NCI-H345 (cell line): ENCODE measurements around the gene TIAM2.
"Not testable (repeated sequence)": the region's sequence is repeated elsewhere in the genome, so short reads cannot be mapped to it uniquely, and the experiment has no call there.

Source experiments
- DNase-seq: peaks from one replicate; lab custom pipeline; 2025; lab: John Stamatoyannopoulos, UW

TIAM2 gene

GRCh38 chr6:155100087-155100486 lies 105.0 kb downstream of the TIAM2 start:
- peak; percentile 56 for DNase-seq

DNA sequence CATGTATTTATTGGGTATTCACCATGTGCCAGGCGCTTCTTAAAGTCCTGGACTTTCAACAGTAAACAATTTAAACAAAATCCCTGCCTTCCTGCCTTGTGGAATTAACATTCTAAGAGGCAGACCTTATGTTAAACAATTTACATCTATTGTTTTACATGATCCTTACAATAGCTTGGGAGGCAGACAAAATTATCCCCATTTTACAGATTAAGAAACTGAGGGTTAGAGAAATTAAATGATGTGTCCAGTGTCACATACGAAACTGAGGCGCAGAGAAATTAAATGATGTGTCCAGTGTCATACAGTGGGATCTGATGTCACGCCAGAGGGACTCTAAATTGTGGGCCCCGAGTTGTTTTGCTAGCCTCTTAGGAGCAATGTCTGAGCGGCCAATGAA lies 105.5 kb downstream of the TIAM2 start:
- no peak for DNase-seq

DNA sequence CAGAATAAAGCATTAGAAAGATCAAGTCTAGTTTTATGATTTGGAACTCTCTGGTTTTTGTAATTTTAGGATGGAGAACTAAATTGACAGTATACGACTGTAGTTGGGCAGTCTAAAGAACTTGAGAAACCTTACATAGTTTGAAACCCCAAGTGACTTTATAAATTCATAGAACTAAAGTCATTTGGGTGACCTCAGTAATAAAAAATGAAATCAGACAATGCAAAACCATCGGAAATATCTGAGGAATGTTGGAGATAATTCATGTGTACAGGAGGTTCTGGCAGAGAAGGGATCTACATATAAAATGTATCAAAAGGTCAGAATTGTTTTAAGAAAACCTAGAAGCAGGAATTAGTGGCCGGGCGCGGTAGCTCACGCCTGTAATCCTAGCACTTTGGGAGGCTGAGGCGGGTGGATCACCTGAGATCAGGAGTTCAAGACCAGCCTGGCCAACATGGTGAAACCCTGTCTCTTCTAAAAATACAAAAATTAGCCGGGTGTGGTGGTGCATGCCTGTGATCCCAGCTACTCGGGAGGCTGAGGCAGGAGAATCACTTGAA lies 108.0 kb downstream of the TIAM2 start:
- not testable (repeated sequence) for DNase-seq

- DNase-seq = no peak
Measured at GRCh38 chr6:155103816-155104366, 108.8 kb downstream of the TIAM2 start.

DNA sequence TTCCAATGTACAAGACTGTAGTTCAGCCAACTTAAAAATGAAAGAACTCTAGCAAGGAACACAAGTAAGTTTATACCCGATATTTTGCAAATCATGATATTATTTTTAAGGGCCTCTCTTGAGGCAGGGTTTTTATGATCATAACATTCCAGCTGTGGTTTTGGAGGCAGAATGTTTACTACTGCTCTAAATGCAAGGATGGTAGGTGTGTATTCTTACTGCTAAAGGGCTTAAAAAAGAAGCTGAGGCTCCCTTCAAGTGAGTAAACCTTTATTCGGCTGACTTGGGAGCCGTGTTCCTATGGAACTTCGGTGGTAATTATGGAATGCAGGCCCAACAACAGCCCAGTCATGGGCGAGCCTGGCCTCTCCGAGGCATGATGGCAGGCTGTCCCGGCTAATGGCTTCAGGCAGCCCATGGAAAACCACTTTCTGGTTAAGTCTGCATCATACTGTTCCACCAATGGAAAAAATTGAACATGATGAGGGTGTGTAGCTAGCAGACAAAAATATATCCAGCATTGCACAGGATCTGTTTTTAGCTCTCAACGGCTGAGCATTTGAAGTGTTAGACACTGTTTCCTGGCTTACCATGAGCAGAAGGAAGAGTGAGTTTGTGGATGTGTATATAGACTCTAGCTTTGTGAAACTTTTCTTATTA lies 111.5 kb downstream of the TIAM2 start:
- DNase-seq = no peak

GRCh38 chr6:155107432-155108069 lies 112.4 kb downstream of the TIAM2 start:
- DNase-seq = no peak

DNA sequence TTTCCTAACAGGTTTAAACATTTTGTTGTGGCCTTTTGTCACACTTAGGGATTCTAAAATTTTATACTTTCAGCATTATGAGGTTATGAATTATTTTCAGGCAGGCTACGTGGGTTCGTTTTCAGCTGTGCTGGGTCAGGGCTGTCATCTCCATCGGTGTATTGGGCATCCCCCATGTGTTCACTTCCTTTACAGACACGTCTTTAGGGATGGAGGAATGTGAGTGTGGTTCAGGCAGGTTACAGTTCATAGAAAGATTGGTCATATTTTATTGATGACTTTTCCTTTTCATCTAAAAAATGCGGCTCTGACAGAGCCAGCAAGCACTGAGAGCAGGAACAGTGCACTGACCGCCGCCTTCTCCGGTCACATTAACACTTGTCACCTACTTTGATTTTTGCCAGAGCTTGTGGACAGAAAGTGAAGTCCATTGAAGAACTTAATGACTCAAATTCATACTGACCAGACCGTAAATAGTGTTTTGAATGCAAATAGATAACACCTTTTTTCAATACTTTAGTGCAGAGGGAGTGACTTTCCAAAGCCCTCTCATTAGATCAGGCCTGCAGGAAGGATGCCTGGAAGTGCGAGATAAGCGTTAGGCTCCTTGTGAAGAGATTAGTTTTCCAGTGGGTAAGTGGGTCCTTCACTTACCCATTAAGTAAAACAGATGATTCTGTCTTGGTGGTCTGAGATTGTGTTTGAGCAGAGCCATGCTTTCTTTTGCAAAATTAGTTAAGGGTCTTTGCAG lies 113.1 kb downstream of the TIAM2 start:
- no peak for DNase-seq

- no peak for DNase-seq
Measured at GRCh38 chr6:155110721-155111120, 115.6 kb downstream of the TIAM2 start.

GRCh38 chr6:155112757-155113156 lies 117.6 kb downstream of the TIAM2 start:
- no peak for DNase-seq

DNA sequence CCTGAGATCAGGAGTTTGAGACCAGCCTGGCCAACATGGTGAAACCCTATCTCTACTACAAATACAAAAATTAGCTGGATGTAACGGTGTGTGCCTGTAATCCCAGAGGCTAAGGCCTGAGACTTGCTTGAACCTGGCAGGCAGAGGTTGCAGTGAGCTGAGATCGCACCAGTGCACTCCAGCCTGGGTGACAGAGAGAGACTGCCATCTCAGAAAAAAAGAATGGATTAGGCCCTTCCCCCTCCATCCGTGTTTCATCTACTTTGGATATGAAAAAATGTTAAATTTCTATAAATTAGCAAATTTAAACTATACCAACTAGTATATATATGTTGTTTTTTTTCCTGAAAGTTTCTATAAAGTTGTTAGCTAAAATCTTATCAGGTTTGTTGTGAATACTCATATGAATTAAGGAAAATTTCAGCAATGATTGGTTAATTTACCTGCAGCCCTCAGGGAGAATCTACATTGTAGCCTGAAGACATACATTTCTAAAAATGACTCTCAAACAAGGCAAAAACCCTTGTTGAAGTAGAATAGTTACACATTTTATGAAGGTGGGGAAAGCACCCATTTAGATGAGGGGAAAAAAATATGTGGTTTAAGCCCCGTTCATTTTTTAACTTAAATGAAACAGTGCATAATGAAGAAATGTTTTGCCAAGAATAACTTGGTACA lies 120.9 kb downstream of the TIAM2 start:
- DNase-seq = no peak

GRCh38 chr6:155116571-155116910 lies 121.4 kb downstream of the TIAM2 start:
- DNase-seq = no peak

DNA sequence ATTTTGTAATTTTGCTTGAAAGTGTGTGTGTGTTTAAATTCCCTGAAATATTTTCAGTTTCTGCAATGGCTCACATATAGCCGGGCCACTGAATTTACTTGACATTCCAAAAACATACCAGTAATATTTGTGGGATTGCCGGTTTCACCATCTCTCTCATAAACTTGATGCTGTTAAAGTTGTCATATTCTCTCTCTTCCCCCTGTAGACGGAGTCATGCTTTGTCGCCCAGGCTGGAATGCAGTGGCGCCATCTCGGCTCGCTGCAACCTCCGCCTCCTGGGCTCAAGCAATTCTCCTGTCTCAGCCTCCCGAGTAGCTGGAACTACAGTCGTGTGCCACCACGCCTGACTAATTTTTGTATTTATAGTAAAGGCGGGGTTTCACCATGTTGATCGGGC lies 122.1 kb downstream of the TIAM2 start:
- no peak for DNase-seq

DNA sequence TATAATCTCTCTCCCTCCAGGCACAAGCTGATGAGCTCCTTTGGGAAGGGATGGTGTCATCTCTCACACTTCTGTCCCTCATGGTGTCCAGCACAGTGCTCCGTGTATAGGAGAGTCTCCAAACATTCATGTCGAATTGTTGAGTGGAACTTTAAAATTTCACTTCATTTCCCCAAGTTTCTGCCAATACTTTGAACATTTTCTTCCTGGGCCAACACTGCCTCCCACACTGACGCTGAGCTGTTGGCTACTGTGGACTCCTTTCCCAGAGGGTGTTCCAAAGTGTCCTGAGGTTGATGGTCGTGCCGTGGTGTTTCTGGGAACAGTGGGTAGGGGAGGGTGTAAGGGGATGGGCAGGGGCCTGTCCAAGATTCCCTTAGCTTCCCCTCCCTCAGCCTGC lies 122.7 kb downstream of the TIAM2 start:
- no peak for DNase-seq

DNA sequence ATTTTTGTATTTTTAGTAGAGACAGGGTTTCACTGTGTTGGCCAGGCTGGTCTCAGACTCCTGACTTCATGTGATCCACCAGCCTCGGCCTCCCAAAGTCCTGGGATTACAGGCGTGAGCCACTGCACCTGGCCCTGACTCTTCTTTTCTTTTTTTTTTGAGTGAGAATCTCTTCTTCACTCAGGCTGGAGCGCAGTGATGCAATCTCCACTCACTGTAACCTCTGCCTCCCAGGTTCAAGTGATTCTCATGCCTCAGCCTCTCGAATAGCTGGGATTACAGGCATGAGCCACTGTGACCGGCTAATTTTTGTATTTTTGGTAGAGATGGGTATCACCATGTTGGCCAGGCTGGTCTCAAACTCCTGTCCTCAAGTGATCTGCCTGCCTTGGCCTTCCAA lies 124.1 kb downstream of the TIAM2 start:
- DNase-seq = not testable (repeated sequence)

DNA sequence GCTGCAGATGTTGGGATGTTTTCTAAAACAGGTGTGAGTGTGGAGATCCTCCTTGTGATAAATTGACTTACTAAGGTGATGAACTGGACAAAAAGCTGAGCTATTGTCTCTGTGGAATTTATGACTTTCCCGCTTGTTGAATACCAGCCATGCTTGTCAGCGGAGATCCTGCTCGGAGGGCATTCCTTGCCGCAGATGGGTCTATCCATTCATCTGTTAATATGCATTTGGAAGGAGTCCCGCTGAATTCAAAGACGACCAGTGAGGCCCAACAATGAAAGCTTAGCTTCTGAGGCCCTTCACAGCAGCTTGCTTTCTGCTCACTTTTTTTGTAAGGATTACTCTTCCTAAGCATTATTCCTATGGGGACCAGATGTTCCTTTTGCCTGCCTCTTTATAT lies 124.9 kb downstream of the TIAM2 start:
- no peak for DNase-seq

DNA sequence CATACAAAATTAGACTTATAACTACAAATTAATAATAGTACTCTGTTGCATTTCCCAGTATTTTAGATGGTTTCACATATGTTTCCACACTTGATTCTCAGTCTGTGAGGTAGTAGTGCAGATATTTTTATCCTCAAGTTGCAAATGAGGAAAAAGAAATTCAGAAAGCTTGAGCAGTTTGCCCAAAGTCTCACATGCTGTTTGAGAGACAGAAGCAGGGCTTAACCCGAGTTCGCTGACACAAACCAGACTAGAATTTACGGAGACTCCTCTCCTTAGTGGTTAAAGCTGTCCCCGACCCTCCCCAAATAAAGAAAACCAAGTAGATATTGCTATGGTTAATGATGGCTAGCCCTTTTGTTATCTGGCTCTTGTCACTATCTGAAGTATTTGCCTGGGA lies 126.2 kb downstream of the TIAM2 start:
- DNase-seq = no peak

DNA sequence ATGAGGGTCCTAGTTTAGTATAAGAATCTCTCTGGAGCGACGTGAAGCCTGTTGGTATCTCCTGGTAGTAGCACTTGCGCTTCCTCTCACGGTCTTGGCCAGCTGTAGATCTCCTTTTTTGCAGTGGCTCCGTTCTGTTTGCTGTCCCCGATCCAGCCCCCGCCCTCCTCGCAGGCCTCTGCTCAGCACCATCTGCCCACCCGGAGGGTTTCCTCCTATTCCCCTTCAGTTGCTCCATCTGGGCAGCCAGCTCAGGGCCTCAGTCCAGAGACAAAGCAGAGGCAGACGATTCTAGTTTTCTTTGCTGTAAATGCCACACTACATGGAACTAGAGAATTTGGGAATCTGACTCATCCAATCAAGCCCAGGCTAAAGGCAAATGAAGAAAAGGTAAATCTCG lies 126.6 kb downstream of the TIAM2 start:
- DNase-seq = no peak

- DNase-seq = no peak
Measured at GRCh38 chr6:155122199-155122950, 127.3 kb downstream of the TIAM2 start.

DNA sequence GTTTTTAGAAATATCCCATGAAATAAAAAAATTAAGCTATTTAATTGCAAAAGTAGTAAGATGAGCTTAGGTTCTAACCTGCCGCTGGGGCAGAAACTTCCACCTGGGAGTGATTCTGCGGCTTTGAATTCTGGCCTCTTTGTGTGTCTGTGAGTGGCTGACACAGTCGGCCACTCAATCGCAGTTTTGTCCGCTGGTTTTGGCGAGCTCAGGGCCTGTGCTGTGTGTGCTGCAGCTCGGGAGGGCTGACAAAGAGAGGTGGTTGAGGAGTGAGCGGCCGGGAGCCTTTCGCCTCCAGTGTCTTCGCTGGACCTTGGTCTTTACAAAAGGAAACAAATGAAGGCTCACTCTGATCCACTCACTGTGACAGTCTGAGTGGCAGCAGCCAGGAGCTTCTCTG lies 128.4 kb downstream of the TIAM2 start:
- DNase-seq = no peak

DNA sequence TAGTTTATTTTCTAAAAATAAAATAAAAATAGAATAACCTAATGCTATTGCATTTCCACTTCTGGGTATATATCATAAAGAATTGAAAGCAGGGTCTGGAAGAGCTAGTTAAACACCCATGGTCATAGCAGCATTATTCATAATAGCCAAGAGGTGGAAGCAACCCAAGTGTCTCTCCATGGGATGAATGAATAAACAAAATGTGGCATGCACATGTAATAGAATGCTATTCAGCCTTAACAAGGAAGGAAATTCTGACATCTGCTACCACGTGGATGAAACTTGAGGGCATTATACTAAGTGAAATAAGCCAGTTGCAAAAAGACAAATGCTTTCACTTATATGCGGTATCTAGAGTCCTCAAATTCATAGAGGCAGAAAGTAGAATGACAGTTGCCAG lies 130.8 kb downstream of the TIAM2 start:
- no peak for DNase-seq

- no peak for DNase-seq
Measured at GRCh38 chr6:155126727-155127439, 131.8 kb downstream of the TIAM2 start.
